CD4-positive, alpha-beta T cell (primary cell): ENCODE measurements around the gene PORCN. TPM values are rescaled to one million over a fixed set of nuclear protein-coding genes. Genes with fewer than 3 reads are reported as not detected.
A peak's percentile ranks its signal among the peaks of the same experiment; 100 is the strongest.

ENCODE experiments used
- ATAC-seq: fragments of 200-7000 bp; cut with Tn5 transposase; one replicate; pipeline ENCODE4 v1.10.0; 2022; ENCODE audit warnings: mild to moderate bottlenecking; ENCODE audit not compliant: poor library complexity
- CTCF ChIA-PET: fragments of 350-600 bp; sonication (Branson Sonifier 250); formaldehyde crosslinking; loops from one replicate; lab custom pipeline; 2021; ENCODE audit warnings: antibody characterized with exemption, inconsistent platforms; lab: Charles Lee
- POLR2A ChIA-PET: fragments of 350-600 bp; sonication (Branson Sonifier 250); formaldehyde crosslinking; loops from one replicate; lab custom pipeline; 2021; ENCODE audit warnings: antibody characterized with exemption, inconsistent platforms; lab: Charles Lee
- DNase-seq, 14 experiments: peaks; one replicate each; pipeline ENCODE4 v3.0.0-alpha.2; 2013 to 2020; ENCODE audit warnings: mixed read lengths in 2 of 14
- H3K27ac ChIP-seq, 2 donors: one replicate each; pipeline versions ENCODE4 v1.5.1 to v1.7.0; 2013; ENCODE audit warnings: low read length in 2 of 2, low read depth in 1 of 2, mild to moderate bottlenecking in 1 of 2
- H3K27me3 ChIP-seq, 2 experiments: 1 replicate in 1 of 2; 2 replicates in 1 of 2; pipeline versions ENCODE4 v1.6.1 to v1.7.0; 2013; ENCODE audit warnings: low read length in 2 of 2, control low read depth in 1 of 2, mild to moderate bottlenecking in 1 of 2, moderate library complexity in 1 of 2; ENCODE audit not compliant: insufficient read depth in 2 of 2, control insufficient read depth in 1 of 2
- H3K36me3 ChIP-seq: one replicate; pipeline ENCODE4 v1.6.1; 2013; ENCODE audit warnings: low read length, control low read depth; ENCODE audit not compliant: insufficient read depth
- H3K4me1 ChIP-seq: one replicate; pipeline ENCODE4 v1.6.1; 2013; ENCODE audit warnings: low read length, control low read depth; ENCODE audit not compliant: insufficient read depth
- H3K4me3 ChIP-seq: one replicate; pipeline ENCODE4 v1.5.1; 2013; ENCODE audit warnings: mild to moderate bottlenecking, low read length, moderate library complexity
- H3K9me3 ChIP-seq, 2 experiments: 1 replicate in 1 of 2; 2 replicates in 1 of 2; pipeline versions ENCODE4 v1.6.1 to v1.7.0; 2013; ENCODE audit warnings: low read length in 2 of 2, mild to moderate bottlenecking in 2 of 2, control low read depth in 1 of 2, moderate library complexity in 1 of 2; ENCODE audit not compliant: control insufficient read depth in 1 of 2, insufficient read depth in 1 of 2
- H3K27ac Mint-ChIP-seq: one replicate; pipeline ENCODE4 v1.8.0; 2020; ENCODE audit warnings: mixed read lengths
- H3K27me3 Mint-ChIP-seq: one replicate; pipeline ENCODE4 v1.8.0; 2021; ENCODE audit warnings: mixed read lengths
- H3K36me3 Mint-ChIP-seq: one replicate; pipeline ENCODE4 v1.8.0; 2021; ENCODE audit warnings: low read depth, mixed read lengths
- H3K4me1 Mint-ChIP-seq: one replicate; pipeline ENCODE4 v1.8.0; 2021; ENCODE audit warnings: low read depth, mixed read lengths
- H3K4me3 Mint-ChIP-seq: one replicate; pipeline ENCODE4 v1.8.0; 2020; ENCODE audit warnings: mild to moderate bottlenecking, mixed read lengths
- H3K9me3 Mint-ChIP-seq: one replicate; pipeline ENCODE4 v1.8.0; 2020; ENCODE audit warnings: mixed read lengths
- CTCF ChIP-seq: fragments of 200-600 bp; IDR thresholded peaks from one replicate; pipeline ENCODE4 v1.8.0; 2022; ENCODE audit warnings: antibody characterized with exemption, mild to moderate bottlenecking
- intact Hi-C, 2 experiments: fragments of 100-400 bp; cut with DNase I in 1 of 2; cut with micrococcal nuclease in 1 of 2; formaldehyde crosslinking; loops; one replicate each; pipeline versions ENCODE4 v1.15.1 to v1.9.0; 2023 to 2025; cut with DNase I, micrococcal nuclease
- total RNA-seq, 174 experiments: library from RNA in 2 of 174; stranded (reverse) in 2 of 174; gene quantifications; one replicate each; pipeline ENCODE4 v1.2.3 and lab custom pipeline; 2021 to 2026

PORCN gene
- total RNA-seq, 2 experiments from 2014 or later, result 12.0 to 14.1 TPM

- TF ChIP-seq CTCF, result no peak
- Histone ChIP-seq H3K27ac (peak overlapping the region; percentile 56 to 81), H3K36me3 (peaks cover 9% of the 10 kb centered on the region), H3K4me3 (peak overlapping the region; percentile 1), H3K4me1 (peaks cover 21% of the 10 kb centered on the region), H3K27me3 (no peaks in the 10 kb centered on the region), H3K9me3 (no peaks in the 10 kb centered on the region)
- H3K9me3 Mint-ChIP-seq, result no peaks in the 10 kb centered on the region
- peak overlapping the region; percentile 97 for H3K27ac Mint-ChIP-seq
- ATAC-seq (no peak), DNase-seq (peak in 1 of 14 experiments; percentile 7)
- H3K4me1 Mint-ChIP-seq, result peaks cover 20% of the 10 kb centered on the region
- peaks cover 20% of the 10 kb centered on the region for H3K36me3 Mint-ChIP-seq
- POLR2A ChIA-PET, result interaction anchor here (0.6 to 2.9 kb wide), 22 partner anchors 11 to 1394 kb away, joined by 3 to 101 read pairs (median 4); partner anchors contain the start of genes CCDC22, EBP, GRIPAP1 and HDAC6
- intact Hi-C loops, result loop anchor here (1.0 to 5.0 kb wide), 6 partner anchors 16 to 61 kb away; partner anchors contain the start of genes FTSJ1 (in 2 of the 2), RBM3 (in 2 of the 2), EBP (in 1 of the 2) and PORCN (in 1 of the 2)
- no peaks in the 10 kb centered on the region for H3K27me3 Mint-ChIP-seq
- CTCF ChIA-PET, result interaction anchor here (0.6 to 2.1 kb wide), 5 partner anchors 11 to 262 kb away, joined by 3 to 9 read pairs (median 4); partner anchors contain the start of genes EBP and PORCN
- H3K4me3 Mint-ChIP-seq, result peak overlapping the region; percentile 93
Observed at GRCh38 chrX:48538641-48539344, 30.0 kb downstream of the PORCN start.

- ATAC-seq, result peak; percentile 87
- H3K4me3 ChIP-seq, result peak within 1 kb of the TSS; percentile 74
- H3K36me3 ChIP-seq, result peaks cover 10% of the 10 kb centered on the region
- peak within 1 kb of the TSS; percentile 84 to 95 for H3K27ac ChIP-seq
- Mint-ChIP-seq H3K36me3 (peaks cover 20% of the 10 kb centered on the region), H3K27ac (peak within 1 kb of the TSS; percentile 97), H3K4me3 (peak within 1 kb of the TSS; percentile 93), H3K9me3 (no peaks in the 10 kb centered on the region), H3K27me3 (no peaks in the 10 kb centered on the region), H3K4me1 (peaks cover 20% of the 10 kb centered on the region)
- DNase-seq, result peak; percentile 89 to 99 (median 96)
- TF ChIP-seq CTCF, result peak; percentile 30
- H3K27me3 ChIP-seq, result no peaks in the 10 kb centered on the region
- ChIA-PET CTCF (interaction anchor here (0.6 to 2.1 kb wide), 8 partner anchors 11 to 262 kb away, joined by 3 to 9 read pairs (median 4); partner anchors contain the start of genes EBP, PORCN and RBM3), POLR2A (interaction anchor here (0.6 to 2.9 kb wide), 29 partner anchors 11 to 1395 kb away, joined by 3 to 101 read pairs (median 4); partner anchors contain the start of genes CCDC22, EBP, GRIPAP1 and HDAC6)
- H3K9me3 ChIP-seq, result no peaks in the 10 kb centered on the region
- peaks cover 21% of the 10 kb centered on the region for H3K4me1 ChIP-seq
- intact Hi-C loops, result loop anchor here (1.0 to 5.0 kb wide), 7 partner anchors 17 to 457 kb away; partner anchors contain the start of genes FTSJ1 (in 2 of the 2), RBM3 (in 2 of the 2), EBP (in 1 of the 2) and PORCN (in 1 of the 2)
Observed at GRCh38 chrX:48539345-48540027, 30.7 kb downstream of the PORCN start, which contains the start of gene TBC1D25. Gene TBC1D25, plus strand, starts transcription at chrX:48539714. Its CDS starts 84 bp downstream, at chrX:48539798.

GRCh38 chrX:48540028-48540375 lies 31.2 kb downstream of the PORCN start:
- DNase-seq, result peak; percentile 18 to 79 (median 48)
- intact Hi-C loops, result loop anchor here in 1 of 2 experiments (5.0 kb wide), 1 partner anchor 458 kb away; no protein-coding TSS in a partner anchor
- no peaks in the 10 kb centered on the region for H3K27me3 Mint-ChIP-seq
- POLR2A ChIA-PET, result interaction anchor here (0.6 to 2.9 kb wide), 24 partner anchors 10 to 729 kb away, joined by 3 to 101 read pairs (median 4); partner anchors contain the start of genes CCDC22, EBP, GRIPAP1 and HDAC6
- peak overlapping the region; percentile 93 for H3K4me3 Mint-ChIP-seq
- peaks cover 20% of the 10 kb centered on the region for H3K36me3 Mint-ChIP-seq
- no peaks in the 10 kb centered on the region for H3K9me3 ChIP-seq
- peaks cover 20% of the 10 kb centered on the region for H3K4me1 Mint-ChIP-seq
- peak overlapping the region; percentile 74 for H3K4me3 ChIP-seq
- H3K27ac Mint-ChIP-seq, result peak overlapping the region; percentile 97
- peak; percentile 50 for ATAC-seq
- no peaks in the 10 kb centered on the region for H3K9me3 Mint-ChIP-seq
- H3K36me3 ChIP-seq, result peaks cover 16% of the 10 kb centered on the region
- CTCF ChIA-PET, result interaction anchor here (0.7 to 2.1 kb wide), 7 partner anchors 12 to 71 kb away, joined by 3 to 9 read pairs (median 4); partner anchors contain the start of genes EBP, PORCN and RBM3
- H3K27ac ChIP-seq, result peak overlapping the region; percentile 84 to 95
- no peak for TF ChIP-seq CTCF
- H3K27me3 ChIP-seq, result no peaks in the 10 kb centered on the region
- H3K4me1 ChIP-seq, result peaks cover 21% of the 10 kb centered on the region
